GM18520 (cell line): ENCODE results near the gene KRIT1.
A peak's percentile ranks its signal among the peaks of the same experiment; 100 is the strongest.
"Not testable (repeated sequence)": the region's sequence is repeated elsewhere in the genome, so short reads cannot be mapped to it uniquely, and the experiment has no call there.

Experiments used
- ATAC-seq: cut with Tn5 transposase; IDR thresholded peaks from one replicate; pipeline ENCODE4 v1.9.1; 2021; ENCODE audit not compliant: unreplicated experiment

The KRIT1 gene

DNA sequence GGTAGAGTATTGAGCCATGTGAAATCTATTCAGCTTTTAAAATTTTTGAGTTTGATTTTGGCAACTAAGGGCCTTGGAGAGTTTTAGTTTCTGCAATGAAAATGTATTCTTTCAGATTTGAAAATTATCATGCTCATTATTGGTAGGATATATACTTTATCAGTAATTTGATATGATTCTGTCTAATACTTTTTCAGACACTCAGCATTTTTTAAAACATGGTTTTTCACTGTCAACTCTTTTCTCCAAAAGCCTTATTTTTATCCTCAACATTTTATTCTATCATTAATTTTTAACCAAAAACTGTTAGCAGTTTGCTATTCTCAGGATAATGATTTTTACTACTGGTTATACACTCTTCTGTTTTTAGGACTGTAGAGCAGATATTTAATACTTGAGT lies 4.9 kb upstream of the KRIT1 start:
- ATAC-seq, result no peak

DNA sequence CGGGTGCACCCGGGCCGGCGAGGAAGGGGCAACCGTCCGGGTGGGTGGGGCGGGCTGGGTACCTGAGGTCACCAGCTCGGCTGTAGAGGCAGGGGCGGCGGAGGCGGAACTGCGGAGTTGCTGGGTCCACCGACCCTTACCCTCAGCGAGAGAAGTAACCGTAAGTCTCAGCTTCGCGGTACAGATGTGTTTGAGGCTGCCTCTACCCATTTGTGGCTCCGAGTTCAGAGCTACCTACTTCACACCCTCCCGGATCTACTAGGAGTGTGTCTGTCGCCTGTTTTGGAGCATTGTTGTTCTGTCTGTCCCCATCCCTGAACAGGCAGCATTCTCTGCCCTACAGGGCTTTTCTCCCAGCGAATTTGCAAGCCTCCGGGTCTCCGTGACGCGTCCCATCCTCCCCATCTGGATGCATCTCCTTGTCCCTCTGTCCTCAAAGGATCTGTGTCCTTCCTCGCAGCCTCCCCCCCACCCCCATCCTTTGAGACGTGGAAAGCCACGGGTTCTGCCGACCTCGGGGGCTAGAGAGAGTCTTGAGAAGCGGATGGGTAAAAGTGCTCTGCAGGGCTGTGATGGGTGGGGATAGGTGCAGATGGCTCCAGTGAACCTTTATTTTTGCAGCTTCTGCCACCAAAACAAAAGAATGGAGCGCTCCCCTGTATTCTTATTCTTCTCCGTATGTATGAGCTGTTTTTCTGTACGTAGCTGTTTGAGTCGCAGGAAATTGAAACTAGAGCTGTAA lies 817 bp upstream of the KRIT1 start:
- ATAC-seq, result peak; percentile 19

DNA sequence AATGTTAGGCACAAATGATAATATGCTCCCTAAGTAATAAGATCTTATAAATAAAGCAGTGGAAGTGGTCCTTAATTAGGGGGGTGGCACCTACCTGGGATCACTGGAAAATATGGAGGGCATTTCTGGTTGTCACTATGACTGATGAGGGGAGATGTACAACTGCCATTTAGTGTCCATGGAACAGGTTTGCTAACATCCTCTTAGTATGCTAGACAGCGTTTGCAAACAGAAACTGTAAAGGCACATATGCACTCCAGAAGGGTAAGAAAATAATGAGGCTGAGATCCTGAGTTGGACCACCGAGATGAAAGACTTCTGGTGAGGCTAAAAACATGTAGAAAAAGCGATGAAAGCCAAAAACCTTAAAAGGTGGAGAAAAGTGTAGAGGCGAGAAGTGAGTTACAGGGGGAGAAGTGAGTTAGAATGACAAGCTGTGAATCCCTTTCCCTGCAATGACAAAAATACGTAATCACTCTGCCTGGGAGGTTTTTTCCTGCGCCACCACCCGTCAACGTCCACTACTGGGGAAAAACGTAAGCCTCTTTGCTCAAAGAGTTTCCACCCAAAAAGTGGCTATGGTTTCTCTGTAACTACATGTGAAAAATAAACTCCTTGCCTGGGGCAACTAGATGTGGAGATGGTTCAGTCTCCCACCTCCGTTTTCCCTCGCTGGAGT lies 767 bp downstream of the KRIT1 start:
- ATAC-seq, result no peak

DNA sequence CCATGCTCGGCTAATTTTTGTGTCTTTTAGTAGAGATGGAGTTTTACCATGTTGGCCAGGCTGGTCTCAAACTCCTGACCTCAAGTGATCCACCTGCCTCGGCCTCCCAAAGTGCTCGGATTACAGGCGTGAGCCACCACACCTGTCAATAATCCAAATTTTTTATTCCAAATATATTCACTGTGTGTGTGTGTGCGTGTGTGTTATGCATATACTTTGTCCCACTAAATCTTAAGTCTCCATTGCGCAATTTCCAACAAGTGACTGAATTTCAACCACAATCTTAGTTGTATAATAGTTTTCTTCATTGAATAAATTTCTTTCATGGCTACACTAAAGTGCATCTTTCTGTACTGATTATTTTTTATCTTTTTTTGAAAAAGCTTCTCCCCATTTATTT lies 2.7 kb downstream of the KRIT1 start:
- no peak for ATAC-seq

DNA sequence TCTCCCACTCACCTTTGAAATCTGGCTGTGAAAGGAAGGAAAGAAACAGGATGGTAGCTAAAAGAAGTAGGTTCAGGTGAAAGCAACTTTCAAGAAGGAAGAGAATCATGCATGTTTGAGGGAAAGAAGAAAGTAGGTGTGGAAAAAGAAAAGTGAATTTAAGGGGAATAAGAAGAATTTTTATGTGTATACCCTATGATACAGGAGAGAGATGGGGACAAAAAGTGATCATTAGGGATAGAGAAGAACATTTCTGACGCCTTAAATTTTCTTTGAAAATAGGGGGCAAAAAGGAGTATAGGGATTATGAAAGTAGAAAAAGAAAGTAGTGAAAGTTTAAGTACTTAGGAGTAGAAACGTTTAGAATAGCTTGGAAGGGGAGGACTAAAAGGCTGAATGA lies 15.2 kb downstream of the KRIT1 start:
- no peak for ATAC-seq

GRCh38 chr7:92228742-92229141 lies 17.0 kb downstream of the KRIT1 start:
- no peak for ATAC-seq

- ATAC-seq, result no peak
Observed at GRCh38 chr7:92228100-92228499, 17.6 kb downstream of the KRIT1 start.

DNA sequence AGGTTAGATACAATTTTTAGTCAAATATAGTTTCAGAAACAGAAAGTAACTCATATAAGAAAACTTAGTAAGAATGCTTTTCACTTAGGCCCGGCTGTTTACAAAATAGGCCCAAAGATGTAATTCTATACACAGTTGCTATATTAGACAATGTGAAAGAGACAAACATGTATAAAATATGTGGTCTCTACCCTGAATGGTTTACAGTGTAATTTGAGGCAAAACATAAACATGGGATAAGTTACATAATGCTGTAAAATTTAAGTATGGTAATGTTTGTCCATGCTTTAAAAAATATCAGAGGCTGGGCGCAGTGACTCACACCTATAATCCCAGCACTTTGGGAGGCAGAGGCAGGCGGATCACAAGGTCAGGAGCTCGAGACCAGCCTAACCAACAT lies 18.7 kb downstream of the KRIT1 start:
- no peak for ATAC-seq

GRCh38 chr7:92221766-92222165 lies 23.9 kb downstream of the KRIT1 start:
- ATAC-seq, result no peak

DNA sequence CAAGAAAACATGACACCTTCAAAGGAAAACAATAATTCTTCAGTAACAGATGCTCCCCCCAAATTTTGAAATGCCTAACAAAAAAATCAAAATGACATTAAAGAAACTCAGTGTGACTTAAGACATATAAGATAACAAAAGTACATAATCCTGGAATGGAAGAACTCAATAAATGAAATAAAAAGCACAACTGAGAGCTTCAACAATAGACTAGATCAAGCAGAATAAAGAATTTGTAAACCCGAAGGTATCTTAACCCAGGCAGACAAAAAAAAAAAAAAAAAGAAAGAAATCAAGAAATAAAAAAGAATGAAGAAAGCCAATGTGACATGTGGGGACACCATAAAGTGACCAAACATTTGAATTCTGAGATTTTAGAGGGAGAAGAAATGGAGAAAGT lies 39.0 kb downstream of the KRIT1 start:
- ATAC-seq, result no peak

DNA sequence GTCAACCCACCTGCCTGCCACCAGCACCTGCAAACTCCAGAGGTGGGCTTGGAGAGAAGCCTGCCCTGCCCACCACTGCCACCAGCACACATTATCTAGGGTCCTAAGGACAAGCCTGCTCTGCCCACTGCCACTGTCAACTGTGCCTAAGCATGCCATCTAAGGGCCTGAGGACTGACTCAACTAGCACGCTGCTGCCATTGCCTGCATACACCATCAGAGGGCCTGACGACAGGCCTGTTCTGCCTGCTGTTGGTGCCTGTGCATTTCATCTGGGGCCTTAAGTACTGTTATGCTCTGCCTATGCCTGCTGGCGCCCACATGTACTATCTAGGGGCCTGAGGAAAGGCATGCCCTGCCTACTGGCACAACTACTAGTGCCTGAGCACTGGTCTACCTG lies 39.7 kb downstream of the KRIT1 start:
- ATAC-seq, result no peak

DNA sequence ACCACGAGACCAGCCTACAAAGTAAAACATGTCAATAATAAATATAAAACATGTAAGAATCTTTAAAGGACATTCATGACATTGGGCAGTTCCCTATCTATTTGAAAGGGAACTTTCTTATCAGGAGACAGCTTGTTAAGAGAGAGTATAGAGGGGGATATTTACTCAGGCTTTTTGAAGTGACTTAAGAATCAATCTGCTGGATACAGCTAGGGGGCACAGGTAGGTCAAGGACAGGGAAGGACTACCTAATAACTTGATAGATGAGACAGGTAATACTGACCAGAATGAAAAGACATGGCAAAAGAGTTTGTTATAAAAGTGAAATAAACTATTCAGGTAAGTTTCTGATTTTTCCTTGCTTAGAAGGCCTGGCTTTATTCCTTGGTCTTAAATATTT lies 44.9 kb downstream of the KRIT1 start:
- no peak for ATAC-seq

DNA sequence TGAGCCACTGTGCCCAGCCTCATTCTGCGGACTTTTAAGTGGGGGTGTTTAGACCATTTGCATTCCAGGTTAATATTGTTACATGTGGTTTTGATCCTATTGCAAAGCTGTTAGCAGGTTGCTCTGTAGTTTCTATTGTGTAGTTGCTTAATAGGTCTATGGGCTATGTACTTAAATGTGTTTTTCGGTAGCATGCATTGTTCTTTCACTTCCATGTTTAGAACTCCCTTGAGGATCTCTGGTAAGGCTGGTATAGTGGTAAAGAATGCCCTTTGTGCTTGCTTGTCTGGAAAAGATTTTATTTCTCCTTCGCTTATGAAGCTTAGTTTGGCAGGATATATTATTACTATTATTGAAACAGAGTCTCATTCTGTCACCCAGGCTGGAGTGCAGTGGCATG lies 53.4 kb downstream of the KRIT1 start:
- ATAC-seq, result no peak

DNA sequence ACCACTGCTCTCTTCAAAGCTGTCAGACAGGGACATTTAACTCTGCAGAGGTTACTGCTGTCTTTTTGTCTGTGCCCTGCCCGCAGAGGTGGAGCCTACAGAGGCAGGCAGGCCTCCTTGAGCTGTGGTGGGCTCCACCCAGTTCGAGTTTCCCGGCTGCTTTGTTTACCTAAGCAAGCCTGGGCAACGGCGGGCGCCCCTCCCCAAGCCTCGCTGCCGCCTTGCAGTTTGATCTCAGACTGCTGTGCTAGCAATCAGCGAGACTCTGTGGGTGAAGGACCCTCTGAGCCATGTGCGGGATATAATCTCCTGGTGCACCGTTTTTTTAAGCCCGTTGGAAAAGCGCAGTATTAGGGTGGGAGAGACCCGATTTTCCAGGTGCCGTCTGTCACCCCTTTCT lies 56.5 kb downstream of the KRIT1 start:
- not testable (repeated sequence) for ATAC-seq

- ATAC-seq, result not testable (repeated sequence)
Observed at GRCh38 chr7:92184294-92184693, 61.4 kb downstream of the KRIT1 start.

DNA sequence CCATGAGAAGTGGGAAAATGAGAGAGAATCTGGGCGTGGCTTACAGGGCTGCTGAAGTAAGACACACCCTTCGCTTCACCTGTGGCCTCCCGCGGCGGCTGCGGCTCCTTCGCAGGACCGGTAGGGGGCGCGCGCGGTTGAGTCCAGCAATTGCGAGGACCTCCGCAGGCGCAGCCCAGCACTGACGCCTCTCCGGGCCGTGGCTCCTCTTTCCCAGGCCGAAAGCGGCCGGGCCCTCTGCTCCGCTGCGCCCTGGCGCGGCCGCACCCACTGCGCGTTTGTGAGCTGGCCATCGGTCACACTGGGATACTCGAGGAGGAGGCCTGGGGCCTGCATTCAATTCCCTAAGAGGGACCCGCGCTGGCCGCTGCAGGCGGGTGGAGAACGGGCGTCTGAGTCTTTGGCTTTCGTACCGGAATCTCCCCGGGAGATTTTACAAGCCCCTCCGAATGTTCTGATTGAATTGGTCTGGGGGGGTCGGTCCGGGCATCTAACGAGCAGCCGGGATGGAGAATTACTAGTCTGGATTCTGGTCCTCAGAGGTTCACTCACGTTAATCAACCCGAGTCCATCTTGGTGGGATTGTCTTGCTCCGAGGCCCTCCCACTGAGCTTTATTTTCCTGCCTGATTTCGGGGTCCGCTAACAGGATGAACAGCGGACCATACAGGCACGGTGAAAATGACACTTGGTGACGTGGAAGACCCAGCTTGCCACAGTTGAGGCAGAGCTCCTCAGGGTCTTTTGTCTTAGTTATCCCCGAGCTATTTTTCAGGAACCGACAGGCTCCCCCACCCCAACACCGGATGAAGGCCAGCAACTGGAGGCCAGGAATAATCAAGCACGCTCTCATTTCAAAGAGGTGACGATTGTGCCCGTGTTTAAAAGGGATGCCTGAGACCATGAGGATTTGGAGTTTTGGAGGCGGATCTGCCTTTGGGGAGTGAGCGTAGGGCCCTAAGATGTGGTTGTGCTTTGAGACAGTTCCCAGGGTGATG lies 66.5 kb downstream of the KRIT1 start, which contains the start of gene LRRD1:
TSS of gene LRRD1 (minus strand) at position 215 of the 997 bp plus-strand sequence. CDS start 13,940 bp downstream, outside the sequence.
- ATAC-seq, result peak; percentile 95

DNA sequence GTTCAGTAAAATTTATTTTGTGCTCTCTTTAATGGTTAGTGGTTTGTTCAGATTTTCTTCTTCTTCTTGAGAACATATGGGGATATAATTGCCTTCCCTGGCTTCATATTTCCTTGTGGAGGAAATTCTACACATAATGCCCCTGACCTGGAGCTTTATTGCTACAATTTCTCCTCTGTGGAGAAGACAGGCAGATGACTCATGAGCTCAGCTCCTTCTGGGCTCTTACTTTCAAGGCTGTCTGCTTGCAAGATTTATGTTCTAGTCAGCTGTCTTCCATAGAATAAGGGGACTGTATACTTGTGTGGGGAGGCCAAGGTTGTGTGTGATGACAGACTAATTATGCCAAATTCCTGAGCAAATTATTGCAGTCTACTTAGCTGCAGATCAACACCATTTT lies 68.4 kb downstream of the KRIT1 start:
- no peak for ATAC-seq

- not testable (repeated sequence) for ATAC-seq
Observed at GRCh38 chr7:92169529-92169928, 76.2 kb downstream of the KRIT1 start.

GRCh38 chr7:92161271-92161670 lies 84.4 kb downstream of the KRIT1 start:
- ATAC-seq, result no peak

DNA sequence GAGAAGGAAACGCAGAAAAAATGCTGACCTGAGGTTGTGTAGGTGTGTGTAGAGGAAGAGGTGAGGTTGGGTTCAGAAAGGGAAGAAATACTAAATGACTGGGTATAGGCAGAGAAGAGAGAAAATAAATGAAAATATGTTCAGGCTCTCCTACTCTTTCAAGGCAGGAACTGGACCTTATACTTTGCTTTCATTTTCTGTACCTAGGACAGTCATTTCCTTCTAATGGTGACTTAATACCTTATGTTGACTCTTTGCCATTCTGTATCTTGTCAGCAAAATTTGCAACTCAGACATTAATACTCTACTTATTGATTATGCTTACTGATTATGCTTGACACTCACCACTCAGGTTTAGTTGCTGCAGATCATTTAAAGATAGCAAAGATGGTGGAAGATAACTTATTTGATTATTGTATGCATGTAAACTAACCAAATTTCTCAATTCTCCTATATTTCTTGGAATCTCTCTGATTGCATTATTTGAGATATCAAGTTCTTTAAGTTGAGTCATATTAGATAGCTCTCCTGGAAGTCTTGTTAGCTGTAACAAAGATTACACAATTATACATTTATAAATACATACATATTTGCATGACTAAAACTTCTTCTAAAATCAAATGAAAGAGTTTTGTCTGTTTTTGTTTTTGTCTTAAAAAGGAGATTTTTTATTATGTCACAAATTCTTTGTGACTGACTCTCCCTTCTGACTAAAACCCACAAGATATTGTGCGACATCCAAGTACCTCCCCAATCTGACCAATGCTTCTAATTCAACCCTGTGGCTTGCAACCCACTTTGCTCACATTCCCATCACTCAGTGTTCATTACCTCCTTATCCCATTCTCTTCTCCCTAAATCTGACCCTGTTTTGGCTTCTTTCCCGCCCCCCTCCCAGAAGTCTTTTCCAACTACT lies 86.8 kb downstream of the KRIT1 start:
- peak; percentile 68 for ATAC-seq
